ENCODE data around the gene MCMBP. TPM values are rescaled to one million over a fixed set of nuclear protein-coding genes. Genes with fewer than 3 reads are reported as not detected.

The MCMBP gene
- total and polyA plus RNA-seq, 2 donors (not counting 3 experiments of a cell fraction or from before 2014, with no cell fraction given), result 44.8 to 62.5 TPM

DNA sequence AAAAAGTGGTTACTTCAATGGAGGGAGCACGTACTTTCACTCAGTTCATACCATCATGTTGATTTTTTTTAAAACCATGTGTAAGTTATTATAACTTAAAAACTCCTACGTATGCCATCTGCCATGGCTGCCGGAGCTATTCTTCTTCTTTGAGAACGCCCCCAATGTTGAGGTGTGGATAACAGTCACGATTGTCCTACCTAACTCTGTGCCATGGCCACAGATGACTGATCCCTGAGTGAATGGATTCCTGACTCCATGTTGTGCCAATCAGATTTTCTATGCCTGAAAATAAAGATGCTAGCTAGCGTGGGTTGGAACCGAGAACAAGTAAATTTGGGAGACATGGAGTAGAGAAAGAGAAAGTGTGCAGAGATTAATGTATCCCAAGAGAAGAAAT, 5.3 kb downstream of the MCMBP start:
- Histone ChIP-seq H3K9me3 (replicated peaks; ENCODE audit: control insufficient read depth, insufficient read depth, low read length) (no peaks in the 10 kb centered on the region), H3K4me3 (replicated peaks in 1 of 3; ENCODE audit: insufficient read depth in 1 of 3, low read depth in 1 of 3, low read length in 3 of 3) (no peak overlapping the region), H3K9ac (replicated peaks; ENCODE audit: extremely low read depth, insufficient read depth, low read length) (no peak overlapping the region), H3K27ac (ENCODE audit: insufficient read depth, low read depth, low read length) (no peak overlapping the region), H3K4me2 (ENCODE audit: insufficient read depth, low read length) (no peak overlapping the region), H2AFZ (ENCODE audit: low read depth, low read length) (no peak overlapping the region), H3K79me2 (ENCODE audit: control insufficient read depth, insufficient read depth, low read length) (peaks cover 97% of the 10 kb centered on the region), H4K20me1 (replicated peaks; ENCODE audit: control insufficient read depth, extremely low read depth, insufficient read depth, low read length) (peaks cover 10% of the 10 kb centered on the region), H3K36me3 (ENCODE audit: control insufficient read depth in 2 of 2, extremely low read depth in 1 of 2, insufficient read depth in 2 of 2, low read length in 2 of 2) (no peaks in the 10 kb centered on the region), H3K9me1 (replicated peaks; ENCODE audit: control insufficient read depth, extremely low read depth, insufficient read depth, low read length) (no peaks in the 10 kb centered on the region), H3K27me3 (ENCODE audit: control insufficient read depth in 2 of 2, insufficient read depth in 2 of 2, low read length in 2 of 2) (no peaks in the 10 kb centered on the region), H3K4me1 (ENCODE audit: control insufficient read depth, extremely low read depth, insufficient read depth, low read length) (peaks cover 13% of the 10 kb centered on the region)
- FAIRE-seq (no peak), DNase-seq (ENCODE audit: low read depth, low spot score) (no peak)
- CTCF ChIA-PET, result interaction anchor here (1.0 to 1.3 kb wide), 3 partner anchors 7 to 117 kb away, joined by 3 to 6 read pairs (median 5); no protein-coding TSS in a partner anchor
- intact Hi-C loops (cut with micrococcal nuclease), result no loop called here
- dilution Hi-C loops (cut with MboI; ENCODE audit: extremely low pct_ligation_motif_present, low sequenced_read_pairs), result no loop called here
- no TSS peak for BruUV-seq (replicated peaks)
- POLR2A ChIA-PET, result interaction anchor here (0.7 kb wide), 1 partner anchor 469 kb away, joined by 9 read pairs; no protein-coding TSS in a partner anchor
- no peak for TF ChIP-seq MYC (IDR thresholded peaks at IDR 0.05; ENCODE audit: low read depth, low read length)
- TF ChIP-seq, protein P1, sequence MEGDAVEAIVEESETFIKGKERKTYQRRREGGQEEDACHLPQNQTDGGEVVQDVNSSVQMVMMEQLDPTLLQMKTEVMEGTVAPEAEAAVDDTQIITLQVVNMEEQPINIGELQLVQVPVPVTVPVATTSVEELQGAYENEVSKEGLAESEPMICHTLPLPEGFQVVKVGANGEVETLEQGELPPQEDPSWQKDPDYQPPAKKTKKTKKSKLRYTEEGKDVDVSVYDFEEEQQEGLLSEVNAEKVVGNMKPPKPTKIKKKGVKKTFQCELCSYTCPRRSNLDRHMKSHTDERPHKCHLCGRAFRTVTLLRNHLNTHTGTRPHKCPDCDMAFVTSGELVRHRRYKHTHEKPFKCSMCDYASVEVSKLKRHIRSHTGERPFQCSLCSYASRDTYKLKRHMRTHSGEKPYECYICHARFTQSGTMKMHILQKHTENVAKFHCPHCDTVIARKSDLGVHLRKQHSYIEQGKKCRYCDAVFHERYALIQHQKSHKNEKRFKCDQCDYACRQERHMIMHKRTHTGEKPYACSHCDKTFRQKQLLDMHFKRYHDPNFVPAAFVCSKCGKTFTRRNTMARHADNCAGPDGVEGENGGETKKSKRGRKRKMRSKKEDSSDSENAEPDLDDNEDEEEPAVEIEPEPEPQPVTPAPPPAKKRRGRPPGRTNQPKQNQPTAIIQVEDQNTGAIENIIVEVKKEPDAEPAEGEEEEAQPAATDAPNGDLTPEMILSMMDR (IDR thresholded peaks at IDR 0.05; ENCODE audit: extremely low read depth in 1 of 2, insufficient read depth in 1 of 2, low read depth in 1 of 2, low read length in 2 of 2), result no peak
- TF ChIP-seq GATA2 (IDR thresholded peaks at IDR 0.05; ENCODE audit: insufficient read depth, insufficient read length, low read depth, low read length), result no peak
- TF ChIP-seq FOS (IDR thresholded peaks at IDR 0.05; ENCODE audit: borderline replicate concordance, insufficient read depth, low read length), result no peak
- TF ChIP-seq POLR2AphosphoS5 (IDR thresholded peaks at IDR 0.05; ENCODE audit: insufficient read depth, low read depth, low read length), result no peak

DNA sequence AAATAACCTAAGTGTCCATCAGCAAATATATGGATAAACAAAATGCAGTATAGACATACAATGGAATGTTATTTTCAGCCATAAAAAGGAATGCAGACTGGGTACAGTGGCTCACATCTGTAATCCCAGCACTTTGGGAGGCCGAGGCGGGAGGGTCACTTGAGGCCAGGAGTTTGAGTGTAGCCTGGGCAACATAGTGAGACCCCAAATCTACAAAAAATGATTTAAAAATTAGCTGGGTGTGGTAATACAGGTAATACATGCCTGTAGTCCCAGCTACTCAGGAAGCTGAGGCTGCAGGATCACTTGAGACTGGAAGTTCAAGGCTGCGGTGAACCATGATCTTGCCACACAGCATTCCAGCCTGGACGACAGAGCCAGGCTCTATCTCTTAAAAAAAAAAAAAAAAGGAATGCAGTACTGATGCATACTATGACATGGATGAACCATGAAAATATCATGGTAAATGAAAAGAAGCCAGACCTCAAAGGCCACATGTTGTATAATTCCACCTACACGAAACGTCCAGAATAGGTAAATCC, 6.9 kb downstream of the MCMBP start:
- Histone ChIP-seq H3K36me3 (ENCODE audit: control insufficient read depth in 2 of 2, extremely low read depth in 1 of 2, insufficient read depth in 2 of 2, low read length in 2 of 2) (no peaks in the 10 kb centered on the region), H3K4me3 (replicated peaks in 1 of 3; ENCODE audit: insufficient read depth in 1 of 3, low read depth in 1 of 3, low read length in 3 of 3) (no peak overlapping the region), H3K4me2 (ENCODE audit: insufficient read depth, low read length) (no peak overlapping the region), H3K79me2 (ENCODE audit: control insufficient read depth, insufficient read depth, low read length) (peaks cover 98% of the 10 kb centered on the region), H3K9me1 (replicated peaks; ENCODE audit: control insufficient read depth, extremely low read depth, insufficient read depth, low read length) (no peaks in the 10 kb centered on the region), H3K27me3 (ENCODE audit: control insufficient read depth in 2 of 2, insufficient read depth in 2 of 2, low read length in 2 of 2) (no peaks in the 10 kb centered on the region), H4K20me1 (replicated peaks; ENCODE audit: control insufficient read depth, extremely low read depth, insufficient read depth, low read length) (peaks cover 2% of the 10 kb centered on the region), H3K9me3 (replicated peaks; ENCODE audit: control insufficient read depth, insufficient read depth, low read length) (no peaks in the 10 kb centered on the region), H3K9ac (replicated peaks; ENCODE audit: extremely low read depth, insufficient read depth, low read length) (no peak overlapping the region), H2AFZ (ENCODE audit: low read depth, low read length) (no peak overlapping the region), H3K27ac (ENCODE audit: insufficient read depth, low read depth, low read length) (no peak overlapping the region), H3K4me1 (ENCODE audit: control insufficient read depth, extremely low read depth, insufficient read depth, low read length) (peaks cover 3% of the 10 kb centered on the region)
- POLR2A ChIA-PET, result no interaction called here
- CTCF ChIA-PET, result no interaction called here
- no peak for TF ChIP-seq POLR2A (IDR thresholded peaks at IDR 0.05; ENCODE audit: low read depth, low read length)
- FAIRE-seq (no peak), DNase-seq (ENCODE audit: low read depth, low spot score) (no peak)
- dilution Hi-C loops (cut with MboI; ENCODE audit: extremely low pct_ligation_motif_present, low sequenced_read_pairs), result no loop called here
- no TSS peak for BruUV-seq (replicated peaks)
- intact Hi-C loops (cut with micrococcal nuclease), result no loop called here

Data from endothelial cell of umbilical vein (primary cell).